HG02678 (cell line): ENCODE measurements around the gene CA10.

Experiments
- ATAC-seq: cut with Tn5 transposase; IDR thresholded peaks from one replicate; pipeline ENCODE4 v1.9.1; 2021; ENCODE audit warnings: mild to moderate bottlenecking, moderate library complexity; ENCODE audit not compliant: unreplicated experiment

Gene CA10

DNA sequence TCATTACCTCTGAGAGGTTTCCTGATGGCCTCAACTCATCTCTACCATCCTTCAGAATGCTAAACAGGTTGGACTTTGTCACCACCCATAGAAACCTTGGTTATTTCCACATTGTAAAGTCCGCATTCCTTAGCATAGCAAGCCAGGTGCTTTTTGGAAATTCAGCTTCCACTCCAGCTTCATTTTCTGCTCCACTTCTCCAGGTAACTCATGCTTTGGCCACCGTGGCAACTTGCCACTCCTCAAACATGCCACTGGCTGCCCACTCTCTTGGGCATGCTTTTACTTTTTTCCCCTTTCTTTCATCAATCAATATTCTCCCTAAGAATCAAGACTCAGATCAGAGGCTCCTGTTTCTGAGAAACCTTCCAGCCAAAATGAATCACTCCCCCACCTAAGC, 203.3 kb downstream of the CA10 start:
- ATAC-seq: no peak

DNA sequence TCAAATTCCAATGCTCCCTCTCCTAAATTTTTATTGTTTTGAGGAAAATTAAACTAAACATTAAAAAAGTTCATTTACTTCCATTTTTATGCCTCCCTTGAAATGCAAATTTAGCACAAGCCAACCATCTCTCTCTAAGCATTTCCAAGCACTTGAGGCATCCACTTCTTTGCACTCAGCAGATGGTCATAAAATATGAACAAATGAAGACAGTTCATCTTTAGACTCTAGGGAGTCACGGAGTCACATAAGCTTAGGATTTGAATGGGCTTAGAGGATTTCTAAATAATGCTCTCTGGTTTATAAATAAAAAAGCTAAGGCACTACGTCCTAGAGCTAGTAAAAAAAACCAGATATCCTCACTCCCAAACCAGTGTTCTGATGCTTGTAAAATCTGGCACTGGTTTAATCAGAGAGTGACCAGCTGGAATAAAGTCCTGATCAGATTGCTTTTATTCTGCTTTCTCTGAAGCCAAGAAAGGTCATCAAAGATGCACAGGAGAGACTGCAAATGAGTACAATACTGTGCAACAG, 204.2 kb downstream of the CA10 start:
- no peak for ATAC-seq

DNA sequence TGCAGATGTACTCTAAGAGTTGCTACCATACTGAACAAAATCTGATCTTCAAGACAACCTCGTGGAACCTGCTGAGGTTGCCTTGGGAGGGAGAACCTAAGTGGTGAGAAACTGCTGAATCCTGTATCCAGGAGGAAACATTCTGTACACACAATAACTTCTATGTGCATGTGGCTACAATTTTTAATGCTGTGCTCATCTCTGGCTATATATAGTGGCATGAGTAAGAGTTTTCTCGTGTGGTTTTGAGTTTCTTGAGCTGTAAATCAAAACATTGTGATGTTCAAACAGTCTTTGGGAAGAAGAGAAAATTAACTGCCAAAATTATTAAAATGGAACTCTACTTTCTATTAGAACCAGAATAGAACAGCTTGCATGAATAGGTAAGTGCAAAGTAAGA, 206.8 kb downstream of the CA10 start:
- no peak for ATAC-seq

- ATAC-seq: no peak
These were observed 210.4 kb downstream of the CA10 start for GRCh38 chr17:51948128-51948527.

DNA sequence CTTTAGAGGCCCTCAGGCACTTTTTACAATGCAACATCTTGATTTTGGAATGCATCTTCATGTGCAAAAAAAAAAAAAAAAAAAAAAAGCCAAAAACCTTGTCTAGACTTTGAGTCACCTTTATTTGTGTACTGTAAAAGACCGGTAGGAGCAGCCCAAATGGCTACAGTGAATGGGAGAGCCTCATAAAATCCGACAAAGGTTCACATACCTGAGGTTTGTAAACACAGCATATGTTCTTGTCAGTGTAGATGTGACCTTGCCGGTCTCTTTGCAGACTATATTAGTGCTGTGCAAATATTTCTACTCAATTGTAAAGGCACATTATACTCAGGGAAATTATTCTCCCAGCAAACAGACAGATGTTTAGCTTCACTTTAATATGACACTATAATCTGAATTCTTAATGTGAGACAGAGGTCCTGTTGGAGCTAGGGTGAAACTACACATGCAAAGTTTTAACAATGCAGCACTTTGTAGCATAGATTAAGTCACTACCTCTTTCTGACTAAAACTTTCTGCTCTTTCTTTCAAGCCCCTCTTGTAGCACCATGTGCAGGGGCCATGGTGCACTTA, 211.3 kb downstream of the CA10 start:
- no peak for ATAC-seq

GRCh38 chr17:51946311-51946710, 212.2 kb downstream of the CA10 start:
- no peak for ATAC-seq

- ATAC-seq: no peak
These were observed 217.2 kb downstream of the CA10 start for GRCh38 chr17:51941272-51941671.

- ATAC-seq: no peak
These were observed 221.2 kb downstream of the CA10 start for GRCh38 chr17:51937264-51937663.

DNA sequence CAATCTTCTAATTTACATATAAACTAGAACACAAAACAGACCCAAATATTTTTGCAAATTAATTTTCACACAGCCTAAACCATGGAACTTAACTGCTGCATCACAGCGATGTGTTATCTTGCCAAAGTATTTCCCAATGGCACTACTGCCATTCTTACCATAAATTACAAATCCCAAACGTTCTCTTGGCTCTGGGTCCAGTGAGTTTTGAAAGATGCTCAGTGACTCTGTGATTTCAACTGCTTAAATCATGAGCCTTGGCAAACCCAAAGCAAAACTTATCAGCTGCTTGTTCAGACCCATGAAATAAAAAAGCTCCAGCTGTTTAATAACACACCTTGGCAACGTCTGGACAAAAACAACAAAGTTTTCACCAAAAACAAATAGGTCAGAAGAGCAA, 223.0 kb downstream of the CA10 start:
- no peak for ATAC-seq

DNA sequence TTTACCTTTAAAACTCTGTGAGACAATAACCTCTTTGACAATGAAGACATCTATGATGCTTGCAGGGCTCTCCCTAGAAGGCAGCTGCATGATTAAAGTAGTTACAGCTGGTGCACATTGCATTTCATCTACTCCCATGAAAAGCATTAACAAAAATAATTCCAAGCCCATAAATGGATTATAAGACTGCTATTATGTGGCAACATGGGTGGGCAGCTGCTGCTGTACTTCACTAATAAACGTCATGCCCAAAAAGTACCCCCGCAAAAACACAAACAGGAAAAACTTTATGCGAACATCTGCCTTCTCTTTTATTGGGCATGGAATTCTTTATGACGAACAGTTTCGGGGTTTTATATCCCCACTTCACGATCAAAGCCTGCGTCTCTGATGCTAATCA, 224.9 kb downstream of the CA10 start:
- ATAC-seq: no peak

- ATAC-seq: no peak
These were observed 232.1 kb downstream of the CA10 start for GRCh38 chr17:51926448-51926847.

GRCh38 chr17:51921500-51921899, 237.0 kb downstream of the CA10 start:
- no peak for ATAC-seq

DNA sequence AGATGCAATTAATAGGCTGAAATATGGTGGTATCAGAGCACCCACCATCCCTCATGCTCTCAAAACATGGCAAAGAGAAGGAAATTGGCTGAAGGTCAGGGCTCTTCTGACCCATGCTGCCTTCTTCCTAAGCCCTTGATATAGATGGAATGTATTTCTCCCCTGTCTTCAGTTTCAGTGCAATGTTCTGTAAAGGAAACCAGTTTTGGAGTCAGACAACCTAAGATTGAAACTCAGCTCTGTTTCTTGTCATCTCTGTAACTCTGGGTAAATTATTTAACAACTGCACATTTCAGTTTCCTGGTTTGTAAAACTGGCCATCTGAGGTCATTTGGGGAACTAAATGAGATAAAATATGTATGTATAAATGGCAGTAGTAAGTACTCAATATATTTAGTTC, 243.9 kb downstream of the CA10 start:
- peak; percentile 65 for ATAC-seq

GRCh38 chr17:51913491-51914205, 244.9 kb downstream of the CA10 start:
- no peak for ATAC-seq

DNA sequence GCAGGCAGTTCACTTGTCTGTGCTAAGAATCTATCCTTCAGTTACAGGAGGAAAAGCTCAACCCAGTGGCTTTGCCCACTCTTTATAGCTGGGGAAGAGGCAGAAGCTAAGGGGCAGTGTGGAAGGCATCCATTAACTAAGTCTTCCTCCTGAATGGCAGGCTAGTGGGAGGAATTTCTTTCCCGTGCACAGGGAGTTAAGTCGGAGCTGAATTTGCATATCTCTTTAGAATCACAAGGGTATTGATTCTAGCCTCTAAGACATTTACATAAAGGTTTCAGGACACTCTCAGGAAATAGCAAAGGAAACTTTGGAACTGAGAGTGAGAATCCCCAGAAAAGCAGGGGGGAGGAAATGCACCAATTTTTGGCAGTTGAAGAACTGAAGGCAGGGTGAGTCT, 245.6 kb downstream of the CA10 start:
- no peak for ATAC-seq

DNA sequence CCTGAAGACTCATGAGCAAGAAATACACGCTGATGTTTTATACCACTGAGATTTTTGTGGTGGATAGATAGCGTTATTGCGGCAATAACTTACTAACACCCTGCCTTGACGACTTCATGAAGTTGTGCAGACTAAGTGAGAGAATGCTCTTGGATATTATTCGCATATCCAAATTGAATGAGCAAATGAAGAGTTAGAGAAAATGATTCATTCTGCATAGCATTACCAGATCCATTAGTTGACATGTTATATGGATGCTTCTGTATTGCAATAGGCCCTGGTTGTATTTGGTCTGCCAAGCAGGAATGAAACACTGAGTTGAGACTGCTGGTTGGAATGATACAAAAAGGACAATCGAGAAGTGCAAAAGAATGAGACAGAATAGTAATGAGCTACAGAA, 247.3 kb downstream of the CA10 start:
- no peak for ATAC-seq

DNA sequence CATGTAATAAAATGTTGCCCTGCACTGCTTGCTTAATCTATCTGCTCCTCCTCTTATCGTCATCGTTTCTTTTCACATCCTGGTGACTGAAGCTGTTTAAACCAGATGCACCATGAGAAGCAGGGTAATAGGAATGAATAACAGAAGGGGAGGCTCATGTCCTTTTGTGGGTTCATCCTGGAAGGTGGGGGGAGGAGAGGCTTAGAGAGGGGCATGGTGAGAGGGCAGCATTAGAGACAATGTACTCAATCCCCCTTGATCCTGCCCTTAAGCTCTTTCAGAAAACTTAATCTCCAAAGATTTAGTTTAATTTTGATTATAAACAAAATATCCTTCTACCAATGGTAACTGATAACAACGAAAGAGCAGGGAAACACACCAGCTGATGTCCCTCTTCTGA, 248.5 kb downstream of the CA10 start:
- no peak for ATAC-seq

DNA sequence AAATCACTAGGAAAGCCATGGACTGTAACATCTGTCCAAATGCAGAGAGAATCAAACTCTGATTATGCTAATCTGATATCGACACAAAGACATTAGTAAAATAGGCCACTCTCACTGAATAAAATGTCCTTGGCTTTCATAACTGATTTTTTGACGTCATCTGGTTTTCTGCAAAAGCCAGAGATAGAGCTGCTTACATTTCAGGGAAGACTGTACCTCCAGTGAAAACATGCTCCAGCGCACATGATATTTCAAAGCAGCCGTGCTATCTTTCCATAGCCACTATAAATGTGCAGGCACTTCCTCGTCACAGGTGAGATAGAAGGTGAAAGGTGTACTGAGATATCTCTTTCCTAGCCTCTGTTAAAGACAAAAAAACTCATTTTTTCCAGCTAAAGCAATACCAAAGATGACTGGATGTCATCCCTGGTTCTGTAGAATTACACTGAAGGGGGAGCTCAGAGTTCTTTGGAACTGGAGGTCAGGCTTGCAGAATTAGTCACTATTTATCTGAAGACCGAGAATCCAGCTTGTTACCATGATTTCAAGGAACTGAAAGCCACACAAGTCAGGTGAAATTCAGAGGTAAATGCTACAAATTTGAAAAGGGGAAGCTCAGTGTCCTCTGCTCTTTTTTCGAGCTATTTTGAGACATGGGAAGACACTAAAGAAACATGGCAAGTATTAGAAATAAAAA, 249.5 kb downstream of the CA10 start:
- no peak for ATAC-seq

- ATAC-seq: no peak
These were observed 251.5 kb downstream of the CA10 start for GRCh38 chr17:51907041-51907440.

DNA sequence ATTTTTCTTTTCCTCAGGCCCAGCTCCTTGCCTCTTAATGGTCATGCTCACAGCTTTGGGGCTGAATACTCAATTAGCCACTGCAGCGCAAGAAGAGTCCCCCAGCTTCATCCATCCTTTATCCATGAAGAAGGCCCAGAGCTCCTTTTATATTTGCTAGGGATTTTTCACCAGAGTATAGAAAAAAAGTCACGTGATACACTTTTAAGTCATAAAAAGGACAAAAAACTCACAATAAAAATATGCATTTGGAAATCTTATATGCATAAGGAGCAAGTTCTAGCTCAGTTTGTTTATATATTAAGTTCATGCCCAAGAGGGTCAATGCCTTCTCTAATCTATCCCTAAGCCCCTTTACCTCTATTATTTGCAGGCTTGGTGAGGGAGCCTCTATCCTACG, 254.1 kb downstream of the CA10 start:
- no peak for ATAC-seq

GRCh38 chr17:51901242-51901641, 257.3 kb downstream of the CA10 start:
- ATAC-seq: no peak

GRCh38 chr17:51891936-51892335, 266.6 kb downstream of the CA10 start:
- no peak for ATAC-seq
